ENCODE data around the gene LMO4.
A peak's percentile ranks its signal among the peaks of the same experiment; 100 is the strongest.

The LMO4 gene
- total RNA-seq, result 30.0 to 33.8 reads per million in 2 experiments

DNA sequence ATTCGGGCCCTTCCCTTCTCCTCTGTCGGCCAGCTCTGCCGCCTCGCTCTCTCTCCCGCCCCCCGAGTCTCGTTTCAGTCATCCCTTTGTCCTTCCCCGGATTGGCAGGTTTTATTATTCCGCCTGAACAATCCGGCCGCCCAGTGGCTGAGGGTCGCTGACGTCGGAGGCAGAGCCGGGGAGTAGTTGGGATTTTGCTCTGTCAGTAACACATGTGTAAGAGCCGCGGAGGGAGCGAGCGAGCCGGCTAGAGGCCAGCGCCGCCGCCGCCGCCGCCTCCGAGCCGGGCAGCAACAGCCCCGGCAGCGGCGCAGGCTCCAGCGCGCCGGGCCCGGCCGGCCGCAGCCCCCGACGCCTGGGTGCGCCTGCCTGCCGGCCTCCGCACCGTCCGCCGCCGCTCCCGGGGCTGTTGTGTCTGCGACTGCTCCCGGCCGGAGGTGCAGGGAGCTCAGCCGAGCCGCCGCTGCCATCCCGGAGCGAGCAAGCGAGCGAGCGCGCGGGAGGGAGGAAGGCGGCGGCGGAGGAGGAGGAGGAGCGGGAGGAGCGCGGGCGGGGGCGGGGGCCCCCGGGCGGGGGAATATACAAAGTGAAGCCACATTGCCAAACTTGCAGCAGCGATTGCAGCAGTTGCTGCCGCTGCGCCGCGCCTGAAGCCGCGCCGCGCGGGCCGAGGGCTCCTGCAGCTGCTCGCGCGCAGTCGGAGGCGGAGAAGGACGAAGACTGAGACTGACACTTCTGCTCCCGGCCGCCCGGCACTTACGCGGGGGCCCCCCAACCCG lies at the start of gene LMO4:
Gene LMO4 (plus strand): TSS at position 609 of the 779 bp plus-strand sequence. CDS start 3,136 bp downstream, outside the sequence.
- DNase-seq (ENCODE audit: low read depth), result peak; percentile 69

DNA sequence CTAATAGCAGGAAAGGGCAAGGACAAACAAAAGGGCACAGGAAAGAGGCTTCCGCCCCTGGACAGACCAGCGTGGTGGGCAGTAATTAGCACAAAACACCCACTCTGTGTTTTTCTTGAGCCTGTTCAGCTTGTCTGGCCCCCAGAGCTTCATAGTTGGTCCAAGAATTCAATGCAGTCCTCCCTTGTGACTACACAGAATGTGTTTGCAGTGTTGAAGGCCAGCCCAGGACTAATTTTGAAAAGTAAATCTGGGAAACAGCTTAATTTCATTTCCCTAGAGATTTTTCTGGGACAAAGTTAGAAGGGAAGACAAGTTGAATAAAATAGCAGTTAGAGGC lies 49.2 kb upstream of the LMO4 start:
- no peak for DNase-seq (ENCODE audit: low read depth)

GRCh38 chr1:87279966-87280535 lies 48.6 kb upstream of the LMO4 start:
- DNase-seq (ENCODE audit: low read depth), result no peak

DNA sequence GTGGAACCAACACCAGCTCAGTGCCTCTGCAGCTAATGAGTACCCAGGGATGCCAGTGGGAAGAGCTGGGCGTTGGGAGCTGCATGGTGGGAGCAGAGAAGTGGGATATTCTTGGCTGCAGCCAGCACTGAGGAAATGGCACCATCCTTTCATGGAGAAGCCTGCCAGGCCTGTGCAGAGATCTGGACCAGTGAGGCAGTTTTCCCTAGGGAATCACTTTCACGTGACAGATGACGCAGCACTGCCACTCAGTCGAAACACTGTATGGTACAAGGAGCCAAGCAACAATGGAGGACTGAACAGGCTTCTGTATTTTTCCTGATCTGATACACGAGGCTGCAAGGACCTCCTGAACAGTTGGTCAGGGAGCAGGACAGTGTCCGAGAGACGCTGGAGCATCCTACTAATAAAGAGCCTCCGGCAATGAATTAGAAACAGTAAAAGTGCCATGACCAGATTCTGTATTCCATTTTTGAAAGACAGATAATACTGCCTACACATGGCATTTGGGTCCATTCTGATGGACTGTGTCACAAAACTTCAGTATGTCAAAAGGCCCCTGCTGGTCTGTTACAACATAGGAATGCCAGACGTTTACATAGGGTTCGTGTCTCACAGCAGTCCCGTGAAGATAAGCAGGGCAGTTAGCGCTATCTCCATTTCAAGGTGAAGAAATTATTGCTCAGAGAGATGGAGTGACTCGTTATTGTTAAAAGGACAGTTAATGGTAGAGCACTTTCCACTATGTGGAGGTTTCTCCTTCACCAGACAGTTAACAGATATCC lies 44.0 kb upstream of the LMO4 start:
- DNase-seq (ENCODE audit: low read depth), result no peak

GRCh38 chr1:87291107-87291506 lies 37.6 kb upstream of the LMO4 start:
- no peak for DNase-seq (ENCODE audit: low read depth)

DNA sequence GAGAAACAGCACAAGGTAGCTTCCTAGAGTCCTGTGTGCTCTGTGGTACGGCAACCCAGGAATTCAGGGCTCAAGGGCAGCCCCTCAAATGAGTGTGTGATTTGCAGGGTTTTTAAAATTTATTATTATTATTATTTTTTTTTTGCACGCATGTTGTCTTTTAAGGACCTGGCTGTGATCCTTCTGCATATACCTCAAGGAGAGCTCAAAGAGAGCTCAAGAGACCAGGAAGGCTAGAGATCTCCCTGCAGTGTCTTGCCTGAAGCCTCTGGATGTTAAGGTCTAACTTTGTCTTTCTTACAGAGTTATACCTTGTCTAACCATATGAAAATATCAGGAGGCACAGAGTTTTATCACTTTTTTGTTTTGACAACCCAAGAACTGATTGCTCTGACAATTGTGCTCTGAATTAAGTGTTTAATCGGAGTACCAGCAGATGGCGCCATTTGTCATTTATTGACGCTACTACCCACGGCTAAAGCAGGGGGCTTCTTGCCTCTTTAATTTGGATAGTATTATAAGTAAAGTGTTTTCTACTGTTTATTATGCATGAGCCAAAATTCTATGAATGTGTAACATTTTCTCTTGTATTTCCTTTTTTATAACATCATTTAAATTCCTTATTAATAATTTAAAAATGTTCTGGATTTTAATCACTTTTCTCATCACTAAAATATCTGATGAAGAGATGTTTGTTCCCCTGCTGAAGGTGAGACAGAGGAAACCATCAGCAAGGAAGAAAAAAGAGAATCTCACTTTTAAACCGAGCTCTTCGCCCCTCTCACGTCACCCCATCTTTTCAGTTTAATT lies 35.8 kb upstream of the LMO4 start:
- DNase-seq (ENCODE audit: low read depth), result peak; percentile 48

GRCh38 chr1:87294633-87295032 lies 34.0 kb upstream of the LMO4 start:
- DNase-seq (ENCODE audit: low read depth), result no peak

DNA sequence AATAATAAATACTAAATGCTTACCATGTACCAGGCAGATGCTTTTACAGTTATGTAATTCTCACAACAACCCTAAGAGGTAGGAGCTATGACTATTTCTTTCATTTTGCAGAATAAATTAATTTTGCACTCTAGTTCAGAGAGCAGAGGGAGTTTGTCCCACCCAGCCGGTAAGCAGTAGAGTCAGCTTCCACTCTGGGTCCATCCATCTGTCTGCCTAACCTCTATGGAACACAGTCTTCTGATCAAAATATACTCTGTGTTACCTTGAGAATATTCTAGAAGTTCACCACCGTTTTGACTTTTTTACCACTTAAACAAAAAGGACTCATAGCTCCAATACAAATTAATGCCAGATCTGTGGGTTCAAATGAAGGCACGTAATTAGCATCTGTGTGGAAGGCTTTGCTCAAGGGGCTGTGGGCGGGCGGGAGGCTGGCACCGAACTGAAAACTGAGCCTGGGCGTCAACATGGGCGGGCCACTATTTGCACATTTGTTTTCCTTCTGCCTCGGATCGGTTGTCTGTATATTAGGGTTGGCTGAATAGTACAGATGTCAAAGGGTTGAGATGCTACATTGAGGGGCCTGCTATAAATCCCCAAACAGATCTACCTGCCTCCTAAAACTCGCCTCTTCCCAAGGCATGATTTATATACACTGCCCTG lies 33.1 kb upstream of the LMO4 start:
- no peak for DNase-seq (ENCODE audit: low read depth)

- no peak for DNase-seq (ENCODE audit: low read depth)
Observed at GRCh38 chr1:87296206-87296605, 32.5 kb upstream of the LMO4 start.

DNA sequence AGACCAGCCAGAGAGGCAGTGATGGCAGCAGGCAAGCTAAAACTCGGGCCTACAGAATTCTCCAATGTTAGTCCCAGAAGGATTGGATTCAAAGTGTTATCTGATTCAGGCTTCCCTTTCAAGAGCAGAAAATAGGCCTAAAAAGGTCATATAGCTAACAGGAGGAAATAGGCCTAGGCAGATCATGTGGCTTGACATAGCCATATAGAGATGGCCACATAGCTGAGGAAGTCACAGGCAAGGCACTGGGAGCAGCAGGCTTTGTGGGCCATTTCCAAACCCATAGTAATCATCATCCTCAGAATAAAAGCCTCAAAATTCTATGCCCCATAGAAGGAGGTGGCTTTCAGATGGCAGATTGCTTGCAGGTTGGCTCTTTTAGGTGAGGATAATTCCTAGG lies 29.0 kb upstream of the LMO4 start:
- DNase-seq (ENCODE audit: low read depth), result no peak

- no peak for DNase-seq (ENCODE audit: low read depth)
Observed at GRCh38 chr1:87300628-87301027, 28.1 kb upstream of the LMO4 start.

DNA sequence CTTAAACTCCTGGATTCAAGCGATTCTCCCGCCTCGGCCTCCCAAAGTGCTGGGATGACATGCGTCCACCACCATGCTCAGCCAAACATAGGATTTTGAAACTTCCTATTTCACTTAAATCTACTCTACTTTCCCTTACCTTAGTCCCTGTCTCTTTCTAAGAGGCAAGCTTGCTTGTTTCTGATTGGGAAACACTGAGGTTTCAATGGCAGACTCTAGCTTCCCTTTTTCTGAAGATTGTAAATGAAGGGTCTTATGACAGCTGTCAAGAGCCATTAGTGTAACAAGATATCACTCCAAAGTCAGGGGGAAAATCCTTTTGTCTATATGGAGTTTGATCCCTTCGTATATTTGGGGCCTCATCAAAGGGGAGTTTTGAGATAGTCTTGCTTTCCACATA lies 23.5 kb upstream of the LMO4 start:
- DNase-seq (ENCODE audit: low read depth), result no peak

DNA sequence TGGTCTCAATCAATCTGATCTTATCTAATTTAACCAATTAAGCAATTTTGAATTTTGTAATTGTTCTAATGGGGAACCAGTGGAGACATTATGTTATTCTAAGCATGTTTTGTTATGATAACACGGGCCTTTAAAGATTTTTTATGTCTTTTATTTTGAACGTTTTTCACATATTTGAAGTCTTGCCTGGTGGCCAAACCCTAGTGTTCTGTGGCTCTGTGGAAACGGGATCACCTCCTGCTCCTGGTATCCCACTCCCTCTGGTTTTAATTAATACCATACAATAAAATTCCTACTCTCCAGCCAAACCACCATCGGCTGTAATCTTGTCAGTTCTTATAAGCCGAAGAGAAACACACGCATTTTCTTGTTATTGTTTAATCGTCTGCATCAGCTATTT lies 22.9 kb upstream of the LMO4 start:
- DNase-seq (ENCODE audit: low read depth), result no peak

GRCh38 chr1:87307306-87307705 lies 21.4 kb upstream of the LMO4 start:
- DNase-seq (ENCODE audit: low read depth), result no peak

GRCh38 chr1:87307931-87308330 lies 20.7 kb upstream of the LMO4 start:
- DNase-seq (ENCODE audit: low read depth), result no peak

DNA sequence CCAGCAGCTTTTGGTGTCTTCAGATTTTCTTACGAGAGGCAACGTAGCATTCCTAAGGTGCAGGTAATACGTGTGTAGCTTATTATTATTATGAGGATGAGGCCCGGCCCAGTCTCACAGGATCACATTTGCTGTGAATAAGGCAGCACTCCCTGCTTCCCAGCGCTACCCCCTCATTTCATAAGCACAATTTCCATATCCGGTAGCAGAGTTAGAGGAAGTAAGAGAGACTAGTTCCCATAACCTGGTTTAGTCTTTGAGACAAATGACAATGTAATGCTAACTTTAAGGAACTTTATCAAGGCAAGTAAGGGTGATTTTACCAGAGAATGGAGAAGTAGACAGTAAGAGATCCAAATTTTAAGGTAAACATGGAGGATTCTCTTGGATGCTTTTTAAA lies 14.6 kb upstream of the LMO4 start:
- no peak for DNase-seq (ENCODE audit: low read depth)

- DNase-seq (ENCODE audit: low read depth), result no peak
Observed at GRCh38 chr1:87318056-87318650, 10.5 kb upstream of the LMO4 start.

- no peak for DNase-seq (ENCODE audit: low read depth)
Observed at GRCh38 chr1:87318806-87319205, 9.9 kb upstream of the LMO4 start.

- DNase-seq (ENCODE audit: low read depth), result peak; percentile 18
Observed at GRCh38 chr1:87325982-87326738, 2.5 kb upstream of the LMO4 start.
